Choroid plexus epithelial cell (primary cell): Measurements from ENCODE around the gene RHOC.
"Not testable (repeated sequence)": the region's sequence is repeated elsewhere in the genome, so short reads cannot be mapped to it uniquely, and the experiment has no call there.

ENCODE experiments used
- DNase-seq: peaks from one replicate; pipeline ENCODE4 v3.0.0-alpha.2; 2010; ENCODE audit warnings: low read depth
- H3K4me3 ChIP-seq: 2 replicates; pipeline ENCODE4 v1.5.1; 2011; ENCODE audit warnings: low read depth, mild to moderate bottlenecking, control low read depth, low read length, moderate library complexity
- TF ChIP-seq, protein P1 (sequence below): conservative IDR thresholded peaks from 2 replicates; pipeline ENCODE4 v1.5.1; 2011; ENCODE audit warnings: low read depth, mild to moderate bottlenecking, control low read depth, inconsistent platforms, low read length, moderate library complexity

RHOC gene

DNA sequence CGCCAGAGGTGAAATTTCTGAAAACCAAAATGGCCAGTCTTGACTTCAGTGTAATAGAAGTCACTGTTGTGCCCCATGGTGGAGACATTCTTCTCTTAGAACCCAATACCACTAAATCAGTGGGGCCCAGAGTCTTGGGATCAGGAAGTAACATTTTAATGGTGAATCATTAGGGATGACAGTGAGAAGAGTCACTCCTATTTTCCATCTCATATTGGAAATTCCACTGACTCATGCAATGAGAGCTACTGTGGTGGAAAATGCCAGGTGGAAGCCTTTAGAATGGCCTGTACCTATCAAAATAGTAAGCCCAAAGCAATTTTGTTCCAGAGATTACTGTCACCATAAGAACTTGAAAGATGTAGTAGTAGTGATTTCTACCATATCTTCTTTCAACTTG, 28.8 kb upstream of the RHOC start:
- H3K4me3 ChIP-seq = no peak overlapping the region
- TF ChIP-seq, protein P1, sequence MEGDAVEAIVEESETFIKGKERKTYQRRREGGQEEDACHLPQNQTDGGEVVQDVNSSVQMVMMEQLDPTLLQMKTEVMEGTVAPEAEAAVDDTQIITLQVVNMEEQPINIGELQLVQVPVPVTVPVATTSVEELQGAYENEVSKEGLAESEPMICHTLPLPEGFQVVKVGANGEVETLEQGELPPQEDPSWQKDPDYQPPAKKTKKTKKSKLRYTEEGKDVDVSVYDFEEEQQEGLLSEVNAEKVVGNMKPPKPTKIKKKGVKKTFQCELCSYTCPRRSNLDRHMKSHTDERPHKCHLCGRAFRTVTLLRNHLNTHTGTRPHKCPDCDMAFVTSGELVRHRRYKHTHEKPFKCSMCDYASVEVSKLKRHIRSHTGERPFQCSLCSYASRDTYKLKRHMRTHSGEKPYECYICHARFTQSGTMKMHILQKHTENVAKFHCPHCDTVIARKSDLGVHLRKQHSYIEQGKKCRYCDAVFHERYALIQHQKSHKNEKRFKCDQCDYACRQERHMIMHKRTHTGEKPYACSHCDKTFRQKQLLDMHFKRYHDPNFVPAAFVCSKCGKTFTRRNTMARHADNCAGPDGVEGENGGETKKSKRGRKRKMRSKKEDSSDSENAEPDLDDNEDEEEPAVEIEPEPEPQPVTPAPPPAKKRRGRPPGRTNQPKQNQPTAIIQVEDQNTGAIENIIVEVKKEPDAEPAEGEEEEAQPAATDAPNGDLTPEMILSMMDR = no peak
- DNase-seq = peak; percentile 69

DNA sequence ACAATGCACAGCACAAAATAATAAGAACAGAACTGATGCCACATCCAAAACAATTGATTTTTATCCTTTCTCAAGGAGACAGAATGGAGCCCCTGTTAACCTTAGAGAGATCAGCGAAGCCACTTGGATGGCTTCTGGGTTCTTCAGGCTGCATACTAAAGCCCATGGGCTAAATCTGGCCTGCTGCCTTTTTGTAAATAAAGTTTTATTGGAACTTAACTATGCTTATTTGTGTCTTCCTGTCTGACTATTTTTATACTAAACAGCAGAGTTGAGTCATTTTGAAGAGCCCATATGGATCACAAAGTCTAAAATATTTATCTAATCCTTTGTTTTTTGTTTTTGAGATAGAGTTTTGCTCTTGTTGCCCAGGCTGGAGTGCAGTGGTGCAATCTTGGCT, 24.5 kb upstream of the RHOC start:
- H3K4me3 ChIP-seq = no peak overlapping the region
- DNase-seq = no peak
- TF ChIP-seq, protein P1 = no peak

DNA sequence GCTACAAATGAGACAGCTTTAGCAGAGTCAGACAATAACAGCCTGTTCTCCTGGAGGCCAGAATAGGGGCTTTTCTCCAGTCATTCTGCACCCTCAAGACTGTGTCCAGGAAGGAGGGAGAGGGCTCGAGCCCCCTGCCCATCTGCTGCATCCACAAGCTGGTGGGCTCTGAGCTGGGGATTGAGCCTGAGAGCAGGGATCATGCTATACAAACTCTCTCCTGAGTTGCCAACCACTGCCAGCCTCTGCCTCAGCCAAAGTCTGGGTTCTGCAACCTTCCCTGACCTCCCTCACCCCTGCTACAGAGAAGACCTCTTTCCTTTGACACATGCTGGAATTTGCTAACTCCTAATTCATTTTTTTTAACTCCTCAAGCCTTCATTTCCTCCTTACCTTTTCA, 23.0 kb upstream of the RHOC start:
- TF ChIP-seq, protein P1 = no peak
- DNase-seq = no peak
- no peak overlapping the region for H3K4me3 ChIP-seq

DNA sequence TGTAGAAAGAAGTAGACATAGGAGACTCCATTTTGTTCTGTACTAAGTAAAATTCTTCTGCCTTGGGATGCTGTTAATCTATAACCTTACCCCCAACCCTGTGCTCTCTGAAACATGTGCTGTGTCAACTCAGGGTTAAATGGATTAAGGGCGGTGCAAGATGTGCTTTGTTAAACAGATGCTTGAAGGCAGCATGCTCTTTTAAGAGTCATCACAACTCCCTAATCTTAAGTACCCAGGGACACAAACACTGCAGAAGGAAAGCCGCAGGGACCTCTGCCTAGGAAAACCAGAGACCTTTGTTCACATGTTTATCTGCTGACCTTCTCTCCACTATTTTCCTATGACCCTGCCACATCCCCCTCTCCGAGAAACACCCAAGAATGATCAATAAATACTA, 22.1 kb upstream of the RHOC start:
- not testable (repeated sequence) for DNase-seq, H3K4me3 ChIP-seq

DNA sequence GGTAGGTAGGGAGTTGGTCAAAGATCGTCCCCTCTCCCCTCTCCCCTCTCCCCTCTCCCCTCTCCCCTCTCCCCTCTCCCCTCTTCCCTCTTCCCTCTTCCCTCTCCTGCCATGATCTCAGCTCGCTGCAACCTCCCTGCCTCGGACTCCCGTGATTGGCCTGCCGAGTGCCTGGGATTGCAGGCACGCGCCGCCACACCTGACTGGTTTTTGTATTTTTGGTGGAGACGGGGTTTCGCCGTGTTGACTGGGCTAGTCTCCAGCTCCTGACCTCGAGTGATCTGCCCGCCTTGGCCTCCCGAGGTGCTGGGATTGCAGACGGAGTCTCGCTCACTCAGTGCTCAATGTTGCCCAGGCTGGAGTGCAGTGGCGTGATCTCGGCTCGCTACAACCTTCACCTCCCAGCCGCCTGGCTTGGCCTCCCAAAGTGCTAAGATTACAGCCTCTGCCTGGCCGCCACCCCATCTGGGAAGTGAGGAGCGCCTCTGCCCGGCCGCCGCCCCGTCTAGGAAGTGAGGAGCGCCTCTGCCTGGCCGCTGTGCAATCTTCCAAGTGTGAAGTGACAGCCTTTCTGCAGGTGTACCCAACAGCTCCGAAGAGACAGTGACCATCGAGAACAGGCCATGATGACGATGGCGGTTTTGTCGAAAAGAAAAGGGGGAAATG, 21.5 kb upstream of the RHOC start:
- H3K4me3 ChIP-seq, DNase-seq: not testable (repeated sequence)

DNA sequence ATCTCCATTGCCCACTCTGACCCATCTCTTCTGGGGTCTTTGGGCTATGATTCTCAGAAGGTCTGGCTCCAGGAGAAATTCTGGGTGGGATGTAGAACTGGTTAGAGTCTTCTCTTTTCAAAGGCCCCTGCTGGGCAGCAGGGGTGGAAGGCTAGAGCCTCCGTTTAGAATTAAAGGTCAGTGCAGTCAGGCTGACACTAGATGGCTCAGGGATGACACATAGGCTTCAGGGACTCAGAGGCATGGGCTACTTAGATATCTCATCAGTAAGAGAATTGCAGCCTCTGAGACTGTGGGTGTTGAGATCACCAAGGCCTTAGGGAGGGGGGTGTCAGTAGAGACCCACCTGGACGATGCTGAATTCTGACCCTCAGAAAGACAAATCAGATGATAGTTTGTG, 20.8 kb upstream of the RHOC start:
- DNase-seq = no peak
- H3K4me3 ChIP-seq = no peak overlapping the region
- TF ChIP-seq, protein P1 = no peak

DNA sequence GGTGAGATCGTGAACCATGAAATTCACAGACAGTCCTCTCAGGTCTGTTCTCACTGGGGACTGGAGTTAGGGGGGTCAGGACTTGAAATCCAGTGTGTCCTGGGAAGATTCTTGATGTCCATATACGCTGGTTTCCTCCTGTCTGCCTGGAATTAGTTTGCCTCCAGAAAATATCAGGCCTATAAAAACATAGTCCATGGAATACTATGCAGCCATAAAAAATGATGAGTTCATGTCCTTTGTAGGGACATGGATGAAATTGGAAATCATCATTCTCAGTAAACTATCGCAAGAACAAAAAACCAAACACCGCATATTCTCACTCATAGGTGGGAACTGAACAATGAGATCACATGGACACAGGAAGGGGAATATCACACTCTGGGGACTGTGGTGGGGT, 17.3 kb upstream of the RHOC start:
- H3K4me3 ChIP-seq, DNase-seq: not testable (repeated sequence)

DNA sequence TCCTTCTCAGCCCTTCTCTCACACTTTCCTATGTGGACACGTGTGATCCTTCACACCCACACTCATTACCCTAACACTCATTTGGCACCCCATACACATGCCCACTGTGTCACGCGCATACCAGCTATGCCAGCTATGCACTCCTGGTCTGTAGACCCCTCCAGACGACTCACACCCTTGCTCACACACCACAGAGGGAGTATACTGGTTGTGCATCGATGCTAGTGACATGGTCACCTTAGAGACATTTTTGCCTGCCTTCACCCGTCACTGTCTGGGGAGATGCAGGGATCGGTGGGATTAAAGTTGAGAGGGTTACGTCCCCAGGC, 16.5 kb upstream of the RHOC start:
- no peak overlapping the region for H3K4me3 ChIP-seq
- DNase-seq = no peak
- TF ChIP-seq, protein P1 = no peak
